Colonic mucosa (tissue), 4 donors: ENCODE measurements around the gene ALKBH3. TPM values are rescaled to one million over a fixed set of nuclear protein-coding genes. Genes with fewer than 3 reads are reported as not detected.

ENCODE experiments used
- DNase-seq: peaks from one replicate; pipeline ENCODE4 v3.0.0-alpha.2; 2020
- H3K27ac ChIP-seq: fragments of 200-600 bp; one replicate; pipeline ENCODE4 v1.8.0; 2021
- H3K27me3 ChIP-seq: fragments of 200-600 bp; one replicate; pipeline ENCODE4 v1.8.0; 2021
- H3K36me3 ChIP-seq: fragments of 200-600 bp; one replicate; pipeline ENCODE4 v1.8.0; 2021
- H3K4me1 ChIP-seq: fragments of 200-600 bp; one replicate; pipeline ENCODE4 v1.8.0; 2021; ENCODE audit warnings: mild to moderate bottlenecking
- H3K4me3 ChIP-seq: fragments of 200-600 bp; one replicate; pipeline ENCODE4 v1.8.0; 2021
- H3K9ac ChIP-seq, 2 donors: one replicate each; pipeline ENCODE4 v1.7.0; 2013; ENCODE audit warnings: control low read depth in 2 of 2, low read depth in 2 of 2, low read length in 2 of 2
- H3K9me3 ChIP-seq: fragments of 200-600 bp; one replicate; pipeline ENCODE4 v1.8.0; 2021
- CTCF ChIP-seq: fragments of 200-600 bp; IDR thresholded peaks from one replicate; pipeline ENCODE4 v1.8.0; 2022; ENCODE audit warnings: antibody characterized with exemption, mild to moderate bottlenecking
- intact Hi-C: fragments of 100-400 bp; cut with DNase I; formaldehyde crosslinking; loops from one replicate; pipeline ENCODE4 v1.14.1; 2022
- total RNA-seq, 2 donors: library from RNA; stranded (reverse); fragmentation: NEBNext Ultra II Directional in 1 of 2; extraction: Animal tissue kit (Norgen Biotek cat#: 25700) in 1 of 2; gene quantifications; one replicate each; pipeline ENCODE4 v1.2.1, GENCODE V29; 2021
- donor health status: healthy.
- donor health status: DM: no; HTN: no; CAD: no.
- donor health status: DM: no; HTN: no; CAD: no.

ALKBH3 gene
- total RNA-seq, 2 donors from 2014 or later: 22.5 to 26.9 TPM

GRCh38 chr11:43920598-43921419, 40.2 kb downstream of the ALKBH3 start:
- no peaks in the 10 kb centered on the region for H3K9me3 ChIP-seq
- H3K9ac ChIP-seq: peak overlapping the region; percentile 23 to 33
- H3K27ac ChIP-seq: peak overlapping the region; percentile 70
- no peaks in the 10 kb centered on the region for H3K36me3 ChIP-seq
- intact Hi-C loops: no loop called here
- H3K4me3 ChIP-seq: no peak overlapping the region
- no peak for TF ChIP-seq CTCF
- H3K4me1 ChIP-seq: no peaks in the 10 kb centered on the region
- no peaks in the 10 kb centered on the region for H3K27me3 ChIP-seq
- DNase-seq: no peak

DNA sequence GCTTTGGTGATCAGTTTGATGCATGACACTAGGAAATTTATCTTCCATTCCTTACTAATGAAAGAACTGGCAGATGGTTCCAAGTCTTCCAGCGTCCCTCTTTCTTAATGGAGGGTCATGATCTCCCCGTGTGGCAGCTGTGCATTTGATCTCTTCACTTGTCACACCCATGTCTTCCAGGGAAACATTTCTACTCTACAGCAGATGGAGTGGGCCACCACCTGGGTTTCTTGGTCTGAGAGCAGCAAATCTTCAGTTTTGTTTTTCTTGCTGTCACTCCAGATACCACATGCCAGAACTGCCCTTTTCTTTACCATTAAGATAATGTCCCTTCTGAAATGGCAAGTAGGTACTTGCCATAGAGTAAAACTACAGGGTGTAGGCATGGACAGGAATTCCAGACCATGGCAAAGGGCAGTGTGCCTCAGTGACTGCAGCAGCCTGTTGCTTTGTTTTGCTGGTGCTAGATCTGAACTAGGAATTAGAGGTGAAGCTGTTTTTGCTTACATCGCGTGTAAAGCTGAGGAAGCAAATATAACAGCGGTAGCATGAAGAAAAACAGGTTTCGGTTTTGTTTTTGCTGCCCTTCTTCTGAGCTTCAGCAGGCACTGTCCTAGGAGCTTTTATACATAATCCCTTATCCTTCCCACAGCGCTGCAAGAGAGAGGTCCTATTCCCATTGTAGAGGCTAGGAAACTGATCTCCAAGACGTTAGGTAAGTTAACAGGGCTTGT, 41.1 kb downstream of the ALKBH3 start:
- intact Hi-C loops: no loop called here
- Histone ChIP-seq H3K27me3 (no peaks in the 10 kb centered on the region), H3K4me1 (no peaks in the 10 kb centered on the region), H3K4me3 (no peak overlapping the region), H3K9me3 (no peaks in the 10 kb centered on the region), H3K9ac (peak overlapping the region in 1 of 2 donors; percentile 44), H3K36me3 (no peaks in the 10 kb centered on the region), H3K27ac (peak overlapping the region; percentile 70)
- DNase-seq: no peak
- no peak for TF ChIP-seq CTCF

DNA sequence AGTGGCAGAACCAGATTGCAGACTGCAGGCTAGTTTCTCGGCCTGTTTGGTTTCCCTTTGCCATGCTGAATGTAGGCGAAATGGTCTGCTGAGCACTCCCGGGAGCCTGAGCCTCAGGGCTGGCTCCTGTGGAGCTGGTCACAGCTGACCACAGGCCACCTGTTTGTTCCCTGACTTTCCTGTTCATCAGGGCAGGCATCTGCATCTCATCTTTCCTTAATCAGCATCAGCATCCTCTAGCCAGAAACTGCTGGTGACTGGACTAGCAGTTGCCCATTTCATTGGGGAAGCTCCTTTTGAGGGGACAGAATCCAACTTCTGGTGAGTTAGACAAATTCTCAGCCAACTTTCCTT, 41.6 kb downstream of the ALKBH3 start:
- Histone ChIP-seq H3K36me3 (no peaks in the 10 kb centered on the region), H3K27me3 (no peaks in the 10 kb centered on the region), H3K9ac (no peak overlapping the region), H3K27ac (peak overlapping the region; percentile 70), H3K4me3 (no peak overlapping the region), H3K4me1 (no peaks in the 10 kb centered on the region), H3K9me3 (no peaks in the 10 kb centered on the region)
- TF ChIP-seq CTCF: no peak
- intact Hi-C loops: no loop called here
- DNase-seq: no peak

- Histone ChIP-seq H3K27me3 (no peaks in the 10 kb centered on the region), H3K36me3 (no peaks in the 10 kb centered on the region), H3K9me3 (no peaks in the 10 kb centered on the region), H3K27ac (peak overlapping the region; percentile 70), H3K9ac (peak overlapping the region in 1 of 2 donors; percentile 17), H3K4me3 (no peak overlapping the region), H3K4me1 (no peaks in the 10 kb centered on the region)
- intact Hi-C loops: no loop called here
- DNase-seq: no peak
- no peak for TF ChIP-seq CTCF
These were observed 42.2 kb downstream of the ALKBH3 start for GRCh38 chr11:43922744-43923405.

DNA sequence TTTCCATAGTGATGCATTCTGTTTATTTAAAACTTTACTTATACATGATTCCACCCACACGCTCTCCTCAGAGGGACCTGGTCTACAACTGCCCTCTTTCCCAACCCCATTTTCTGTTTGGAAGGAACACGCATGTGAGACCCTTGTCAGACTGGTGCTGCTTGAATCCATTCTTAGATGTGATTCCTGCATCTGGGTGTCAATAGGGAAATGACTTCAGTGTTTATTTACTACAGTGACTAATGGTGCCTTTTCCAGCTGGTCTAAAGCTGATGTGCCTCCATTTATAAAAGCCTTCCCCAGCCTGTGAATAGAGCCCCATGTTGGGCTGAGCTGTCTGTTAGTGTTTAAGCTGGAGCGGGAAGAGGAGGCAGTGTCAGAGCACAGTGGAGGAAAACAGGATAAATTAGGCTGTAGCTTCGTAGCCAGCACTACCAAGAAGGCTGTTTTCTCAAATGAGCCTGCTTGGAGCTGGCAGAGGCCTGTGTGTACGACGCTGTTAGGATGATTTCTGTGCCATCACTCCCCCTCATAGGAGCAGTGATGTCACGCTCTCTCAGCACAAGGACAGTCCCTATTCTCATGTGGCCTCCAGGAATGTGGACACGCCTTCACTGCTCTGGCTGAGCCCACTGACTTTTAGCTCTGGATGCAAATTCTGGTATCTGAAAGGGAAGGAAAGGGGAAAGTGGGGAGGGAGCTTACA, 42.9 kb downstream of the ALKBH3 start:
- no peak overlapping the region for H3K4me3 ChIP-seq
- no peak for TF ChIP-seq CTCF
- H3K4me1 ChIP-seq: no peaks in the 10 kb centered on the region
- no peaks in the 10 kb centered on the region for H3K36me3 ChIP-seq
- peak overlapping the region; percentile 70 for H3K27ac ChIP-seq
- peak overlapping the region in 1 of 2 donors; percentile 17 for H3K9ac ChIP-seq
- no peak for DNase-seq
- no peaks in the 10 kb centered on the region for H3K9me3 ChIP-seq
- H3K27me3 ChIP-seq: no peaks in the 10 kb centered on the region
- intact Hi-C loops: no loop called here
